Neural progenitor cell (in vitro differentiated cells): ENCODE measurements around the gene DEPDC7. TPM values are rescaled to one million over a fixed set of nuclear protein-coding genes. Genes with fewer than 3 reads are reported as not detected.
A peak's percentile ranks its signal among the peaks of the same experiment; 100 is the strongest.
"Not testable (repeated sequence)": the region's sequence is repeated elsewhere in the genome, so short reads cannot be mapped to it uniquely, and the experiment has no call there.

Experiments used
- DNase-seq: peaks from one replicate; pipeline ENCODE4 v3.0.0-alpha.2; 2016; ENCODE audit warnings: low spot score
- H2AFZ ChIP-seq: fragments of 200-600 bp; sonication (generic); replicated peaks from 2 replicates; pipeline ENCODE4 v1.6.1; 2016; ENCODE audit warnings: antibody characterized with exemption
- H3F3A ChIP-seq: fragments of 200-600 bp; sonication (generic); 2 replicates; pipeline ENCODE4 v1.6.1; 2016; ENCODE audit warnings: antibody characterized with exemption, low read depth
- H3K27ac ChIP-seq: fragments of 200-600 bp; sonication (generic); 2 replicates; pipeline ENCODE4 v1.5.1; 2016; ENCODE audit warnings: mild to moderate bottlenecking
- H3K27me3 ChIP-seq: fragments of 200-600 bp; sonication (generic); 2 replicates; pipeline ENCODE4 v1.6.1; 2016; ENCODE audit warnings: mild to moderate bottlenecking, moderate library complexity
- H3K36me3 ChIP-seq: fragments of 200-600 bp; sonication (generic); 2 replicates; pipeline ENCODE4 v1.5.1; 2016
- H3K4me1 ChIP-seq: fragments of 200-600 bp; sonication (generic); 2 replicates; pipeline ENCODE4 v1.6.1; 2016; ENCODE audit warnings: mixed run types
- H3K4me2 ChIP-seq: fragments of 200-600 bp; sonication (generic); 2 replicates; pipeline ENCODE4 v1.6.1; 2016
- H3K4me3 ChIP-seq: fragments of 200-600 bp; sonication (generic); 2 replicates; pipeline ENCODE4 v1.5.1; 2016
- H3K79me2 ChIP-seq: fragments of 200-600 bp; sonication (generic); 2 replicates; pipeline ENCODE4 v1.6.1; 2016; ENCODE audit warnings: low read depth
- H3K9ac ChIP-seq: fragments of 200-600 bp; sonication (generic); 2 replicates; pipeline ENCODE4 v1.6.1; 2016
- H3K9me3 ChIP-seq: fragments of 200-600 bp; sonication (generic); 2 replicates; pipeline ENCODE4 v1.5.1; 2016; ENCODE audit warnings: low read depth
- H4K20me1 ChIP-seq: fragments of 200-600 bp; sonication (generic); 2 replicates; pipeline ENCODE4 v1.6.1; 2016; ENCODE audit warnings: low read depth
- H3K27ac Mint-ChIP-seq: 3 replicates; pipeline ENCODE4 v1.8.0; 2021; ENCODE audit warnings: mixed read lengths
- H3K27me3 Mint-ChIP-seq: 2 replicates; pipeline ENCODE4 v1.8.0; 2022; ENCODE audit warnings: low read depth, mild to moderate bottlenecking, inconsistent platforms, moderate library complexity, mixed read lengths; ENCODE audit not compliant: insufficient read depth
- H3K36me3 Mint-ChIP-seq: 3 replicates; pipeline ENCODE4 v1.8.0; 2021; ENCODE audit warnings: mixed read lengths
- H3K4me1 Mint-ChIP-seq: 3 replicates; pipeline ENCODE4 v1.8.0; 2021; ENCODE audit warnings: mixed read lengths
- H3K4me3 Mint-ChIP-seq: 3 replicates; pipeline ENCODE4 v1.8.0; 2021; ENCODE audit warnings: mild to moderate bottlenecking, moderate library complexity, mixed read lengths
- H3K9me3 Mint-ChIP-seq: 3 replicates; pipeline ENCODE4 v1.8.0; 2020; ENCODE audit warnings: mixed read lengths
- EZH2 ChIP-seq: fragments of 200-600 bp; sonication (generic); IDR thresholded peaks from 2 replicates; pipeline ENCODE4 v1.6.1; 2017; ENCODE audit warnings: antibody characterized with exemption, mild to moderate bottlenecking, moderate library complexity
- EZH2phosphoT487 ChIP-seq: fragments of 200-600 bp; sonication (generic); IDR thresholded peaks from 2 replicates; pipeline ENCODE4 v1.6.1; 2017; ENCODE audit warnings: antibody characterized with exemption
- total RNA-seq: library from RNA; depleted of rRNA; stranded (reverse); fragments of >200 nt; gene quantifications from 2 replicates; pipeline ENCODE4 v1.2.3, GENCODE V29; 2015; ENCODE audit warnings: low replicate concordance
- TF ChIP-seq, protein P1 (sequence below): fragments of 200-600 bp; sonication (generic); IDR thresholded peaks from 2 replicates; pipeline ENCODE4 v1.5.1; 2017; ENCODE audit warnings: antibody characterized with exemption, mild to moderate bottlenecking

DEPDC7 gene
- total RNA-seq, 1 donor from 2014 or later: 0.39 TPM

DNA sequence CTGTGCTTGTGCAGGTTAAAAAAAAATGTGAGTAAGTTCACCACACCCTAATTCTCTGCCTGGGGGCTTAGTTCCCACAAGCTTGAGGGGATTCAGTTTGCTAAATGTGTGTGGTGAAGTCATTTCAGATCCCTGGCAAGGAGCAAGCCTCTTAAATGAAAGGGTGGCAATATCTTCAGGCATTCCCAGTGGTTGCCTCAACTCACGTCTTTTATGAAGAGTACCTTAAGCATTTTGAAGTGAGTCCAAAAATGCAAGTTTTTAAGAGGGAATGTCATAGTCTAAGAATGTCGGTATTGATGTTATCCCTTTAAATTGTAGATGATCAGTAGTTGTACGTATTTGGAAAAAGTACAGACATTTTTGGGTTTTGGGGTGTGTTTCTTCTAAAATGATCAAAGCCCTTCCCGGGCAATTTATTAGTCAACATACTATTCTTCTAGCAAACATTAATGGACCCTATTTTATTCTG is 28.6 kb downstream of the DEPDC7 start:
- Mint-ChIP-seq H3K9me3 (peaks cover 4% of the 10 kb centered on the region), H3K36me3 (peaks cover 38% of the 10 kb centered on the region), H3K27me3 (peaks cover 5% of the 10 kb centered on the region), H3K4me3 (no peak overlapping the region), H3K27ac (no peak overlapping the region), H3K4me1 (peaks cover 15% of the 10 kb centered on the region)
- DNase-seq: no peak
- Histone ChIP-seq H3K9ac (no peak overlapping the region), H3K4me3 (no peak overlapping the region), H3K79me2 (peaks cover 3% of the 10 kb centered on the region), H3K4me1 (peaks cover 15% of the 10 kb centered on the region), H3K9me3 (no peaks in the 10 kb centered on the region), H3F3A (peaks cover 17% of the 10 kb centered on the region), H3K4me2 (no peak overlapping the region), H3K36me3 (no peaks in the 10 kb centered on the region), H3K27me3 (peaks cover 8% of the 10 kb centered on the region), H2AFZ (no peak overlapping the region), H3K27ac (no peak overlapping the region), H4K20me1 (peaks cover 7% of the 10 kb centered on the region)
- no peak for TF ChIP-seq EZH2
- TF ChIP-seq, protein P1, sequence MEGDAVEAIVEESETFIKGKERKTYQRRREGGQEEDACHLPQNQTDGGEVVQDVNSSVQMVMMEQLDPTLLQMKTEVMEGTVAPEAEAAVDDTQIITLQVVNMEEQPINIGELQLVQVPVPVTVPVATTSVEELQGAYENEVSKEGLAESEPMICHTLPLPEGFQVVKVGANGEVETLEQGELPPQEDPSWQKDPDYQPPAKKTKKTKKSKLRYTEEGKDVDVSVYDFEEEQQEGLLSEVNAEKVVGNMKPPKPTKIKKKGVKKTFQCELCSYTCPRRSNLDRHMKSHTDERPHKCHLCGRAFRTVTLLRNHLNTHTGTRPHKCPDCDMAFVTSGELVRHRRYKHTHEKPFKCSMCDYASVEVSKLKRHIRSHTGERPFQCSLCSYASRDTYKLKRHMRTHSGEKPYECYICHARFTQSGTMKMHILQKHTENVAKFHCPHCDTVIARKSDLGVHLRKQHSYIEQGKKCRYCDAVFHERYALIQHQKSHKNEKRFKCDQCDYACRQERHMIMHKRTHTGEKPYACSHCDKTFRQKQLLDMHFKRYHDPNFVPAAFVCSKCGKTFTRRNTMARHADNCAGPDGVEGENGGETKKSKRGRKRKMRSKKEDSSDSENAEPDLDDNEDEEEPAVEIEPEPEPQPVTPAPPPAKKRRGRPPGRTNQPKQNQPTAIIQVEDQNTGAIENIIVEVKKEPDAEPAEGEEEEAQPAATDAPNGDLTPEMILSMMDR: no peak
- no peak for TF ChIP-seq EZH2phosphoT487

DNA sequence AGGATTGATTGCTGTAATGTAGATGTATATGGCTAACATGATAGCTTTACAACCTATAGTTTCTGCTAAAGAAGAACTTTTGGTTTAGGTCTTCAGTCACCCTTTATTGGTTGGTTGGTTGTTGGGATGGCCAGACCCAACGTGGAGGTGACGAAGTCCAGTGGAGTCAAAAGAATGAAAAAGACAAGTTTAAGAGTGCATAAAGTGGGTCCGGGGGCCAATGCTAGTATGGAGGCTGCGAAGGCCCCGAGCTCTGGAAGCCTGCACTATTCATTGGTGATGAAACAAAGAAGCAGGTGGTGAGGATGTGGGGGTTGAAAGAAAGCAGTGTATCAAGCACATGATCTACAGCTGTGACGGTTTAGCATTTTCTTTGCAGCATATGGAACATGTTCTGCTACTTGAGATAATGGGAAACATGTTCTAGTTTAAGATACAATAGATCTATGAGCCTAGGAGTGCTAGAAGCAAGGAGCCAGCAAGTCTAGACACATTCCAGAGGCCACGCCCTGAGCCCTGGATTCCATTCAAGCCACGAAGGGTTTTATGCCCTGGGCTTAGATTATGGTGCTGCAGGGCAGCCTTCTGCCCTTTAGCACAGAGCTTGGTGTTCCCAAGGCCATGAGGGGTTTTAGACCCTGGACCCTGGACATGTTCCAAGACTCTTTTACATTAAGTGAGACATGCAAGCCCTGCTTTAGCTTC is 30.0 kb downstream of the DEPDC7 start:
- H3K4me1 Mint-ChIP-seq: peaks cover 9% of the 10 kb centered on the region
- no peak for DNase-seq
- Histone ChIP-seq H3K27ac (no peak overlapping the region), H3K4me2 (no peak overlapping the region), H3K9ac (no peak overlapping the region), H3K9me3 (no peaks in the 10 kb centered on the region), H3K79me2 (peaks cover 3% of the 10 kb centered on the region), H3F3A (peaks cover 9% of the 10 kb centered on the region), H3K4me1 (peaks cover 14% of the 10 kb centered on the region), H4K20me1 (peaks cover 5% of the 10 kb centered on the region), H3K27me3 (peaks cover 2% of the 10 kb centered on the region), H3K4me3 (no peak overlapping the region), H3K36me3 (no peaks in the 10 kb centered on the region), H2AFZ (no peak overlapping the region)
- H3K27ac Mint-ChIP-seq: no peak overlapping the region
- no peak overlapping the region for H3K4me3 Mint-ChIP-seq
- peaks cover 4% of the 10 kb centered on the region for H3K9me3 Mint-ChIP-seq
- peaks cover 38% of the 10 kb centered on the region for H3K36me3 Mint-ChIP-seq
- TF ChIP-seq EZH2phosphoT487 (no peak), EZH2 (no peak)
- TF ChIP-seq, protein P1: no peak
- H3K27me3 Mint-ChIP-seq: peaks cover 5% of the 10 kb centered on the region

DNA sequence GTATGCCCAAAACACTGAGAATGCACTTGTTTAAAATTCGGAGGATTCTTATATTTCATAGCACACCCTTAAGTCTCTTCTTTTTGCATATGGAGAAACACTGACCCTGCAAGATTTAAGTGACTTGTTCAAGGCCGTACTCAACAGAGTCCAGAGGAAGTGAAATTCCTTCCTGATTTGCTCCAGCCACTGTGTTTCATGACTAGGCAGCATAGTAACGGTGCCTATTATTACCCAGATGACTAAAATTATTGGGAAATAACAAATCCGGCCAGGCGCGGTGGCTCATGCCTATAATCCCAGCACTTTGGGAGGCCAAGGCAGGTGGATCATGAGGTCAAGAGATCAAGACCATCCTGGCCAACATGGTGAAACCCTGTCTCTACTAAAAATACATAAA is 33.0 kb downstream of the DEPDC7 start:
- not testable (repeated sequence) for H3K27me3 Mint-ChIP-seq, H2AFZ ChIP-seq, H3K4me1 Mint-ChIP-seq, H3K36me3 ChIP-seq, H3K9me3 Mint-ChIP-seq, H3F3A ChIP-seq, H3K4me3 ChIP-seq, H3K4me2 ChIP-seq, H3K27ac ChIP-seq, H3K79me2 ChIP-seq, H3K27me3 ChIP-seq, H3K4me1 ChIP-seq, H3K27ac Mint-ChIP-seq, DNase-seq, H3K9ac ChIP-seq, H3K9me3 ChIP-seq, H3K4me3 Mint-ChIP-seq, H4K20me1 ChIP-seq
- peaks cover 36% of the 10 kb centered on the region for H3K36me3 Mint-ChIP-seq

DNA sequence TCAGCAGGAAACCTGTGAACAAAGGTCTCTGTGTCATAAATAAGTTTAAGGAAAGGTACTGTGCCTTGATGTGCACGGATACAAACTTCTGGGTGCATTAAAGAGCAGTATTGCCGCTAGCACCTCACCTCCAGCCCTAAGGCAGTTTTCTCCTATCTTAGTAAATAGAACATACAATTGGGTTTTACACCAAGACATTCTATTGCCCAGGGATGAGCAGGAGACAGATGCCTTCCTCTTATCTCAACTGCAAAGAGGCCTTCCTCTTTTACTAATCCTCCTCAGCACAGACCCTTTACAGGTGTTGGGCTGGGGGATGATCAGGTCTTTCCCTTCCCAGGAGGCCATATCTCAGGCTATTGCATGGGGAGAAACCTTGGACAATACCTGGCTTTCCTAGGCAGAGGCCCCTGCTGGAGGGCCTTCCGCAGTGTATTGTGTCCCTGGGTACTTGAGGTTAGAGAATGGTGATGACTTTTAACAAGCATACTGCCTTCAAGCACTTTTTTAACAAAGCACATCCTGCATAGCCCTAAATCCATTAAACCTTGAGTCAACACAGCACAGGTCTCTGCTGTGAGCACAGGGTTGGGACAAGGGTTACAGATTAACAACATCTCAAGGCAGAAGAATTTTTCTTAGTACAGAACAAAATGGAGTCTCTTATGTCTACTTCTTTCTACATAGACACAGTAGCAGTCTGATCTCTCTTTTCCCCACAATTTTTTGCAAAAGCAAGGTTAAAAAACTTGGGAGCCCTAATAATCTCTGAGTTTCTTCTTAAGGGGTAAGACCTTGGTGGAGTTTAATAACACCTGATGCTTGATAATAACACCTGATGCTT is 34.1 kb downstream of the DEPDC7 start:
- H3F3A ChIP-seq, H3K36me3 ChIP-seq, H2AFZ ChIP-seq, H3K27ac Mint-ChIP-seq, H3K4me3 Mint-ChIP-seq, H3K9me3 Mint-ChIP-seq, H3K27me3 Mint-ChIP-seq, H3K4me3 ChIP-seq, H4K20me1 ChIP-seq, H3K9ac ChIP-seq, H3K4me2 ChIP-seq, H3K79me2 ChIP-seq, H3K4me1 Mint-ChIP-seq, H3K4me1 ChIP-seq, H3K9me3 ChIP-seq, H3K27me3 ChIP-seq, H3K27ac ChIP-seq: not testable (repeated sequence)
- H3K36me3 Mint-ChIP-seq: peaks cover 28% of the 10 kb centered on the region
- peak; percentile 13 for DNase-seq
